Measurements from ENCODE around the gene HBZ.
"Not testable (repeated sequence)": the region's sequence is repeated elsewhere in the genome, so short reads cannot be mapped to it uniquely, and the experiment has no call there.

The HBZ gene

GRCh38 chr16:165539-166374 is 13.3 kb downstream of the HBZ start, which contains the start of gene HBM:
TSS of gene HBM (plus strand) at chr16:165978. CDS start at chr16:165998, 20 bp downstream.
- no peak for DNase-seq

GRCh38 chr16:166375-167121 is 14.1 kb downstream of the HBZ start:
- no peak for DNase-seq

GRCh38 chr16:167122-167690 is 14.8 kb downstream of the HBZ start:
- DNase-seq, result no peak

GRCh38 chr16:168424-168823 is 16.0 kb downstream of the HBZ start:
- no peak for DNase-seq

GRCh38 chr16:169014-169413 is 16.6 kb downstream of the HBZ start:
- no peak for DNase-seq

- not testable (repeated sequence) for DNase-seq
These were observed 17.7 kb downstream of the HBZ start for GRCh38 chr16:170088-170507.

GRCh38 chr16:170788-171187 is 18.3 kb downstream of the HBZ start:
- no peak for DNase-seq

GRCh38 chr16:172374-172941 is 20.0 kb downstream of the HBZ start, which contains the start of gene HBA2:
TSS of gene HBA2 (plus strand) at chr16:172876. CDS start at chr16:172913, 37 bp downstream.
- not testable (repeated sequence) for DNase-seq

- DNase-seq, result not testable (repeated sequence)
These were observed 20.9 kb downstream of the HBZ start for GRCh38 chr16:173211-173854.

- DNase-seq, result not testable (repeated sequence)
These were observed 21.7 kb downstream of the HBZ start for GRCh38 chr16:173928-174769.

- no peak for DNase-seq
These were observed 22.8 kb downstream of the HBZ start for GRCh38 chr16:175011-175949.

GRCh38 chr16:176006-176405 is 23.6 kb downstream of the HBZ start:
- DNase-seq, result not testable (repeated sequence)

- not testable (repeated sequence) for DNase-seq
These were observed 24.3 kb downstream of the HBZ start, which contains the start of gene HBA1 for GRCh38 chr16:176477-177382. TSS of gene HBA1 (plus strand) at chr16:176680. CDS start at chr16:176717, 37 bp downstream.

- DNase-seq, result no peak
These were observed 25.0 kb downstream of the HBZ start for GRCh38 chr16:177394-177822.

- DNase-seq, result no peak
These were observed 25.7 kb downstream of the HBZ start for GRCh38 chr16:177981-178667.

- DNase-seq, result no peak
These were observed 26.2 kb downstream of the HBZ start for GRCh38 chr16:178668-179015.

- no peak for DNase-seq
These were observed 27.0 kb downstream of the HBZ start for GRCh38 chr16:179211-180092.

All from GF-D8 (cell line).